H1 (cell line): Measurements from ENCODE around the gene FOXO1. TPM values are rescaled to one million over a fixed set of nuclear protein-coding genes. Genes with fewer than 3 reads are reported as not detected.

Experiments
- CTCF ChIA-PET: fragments of 300-600 bp; sonication (Branson Sonifier 250); formaldehyde crosslinking; loops from one replicate; lab custom pipeline; 2021; ENCODE audit not compliant: partially characterized antibody; lab: Charles Lee
- POLR2A ChIA-PET: fragments of 300-600 bp; sonication (Branson Sonifier 250); formaldehyde crosslinking; loops from one replicate; lab custom pipeline; 2021; ENCODE audit warnings: inconsistent platforms; ENCODE audit not compliant: partially characterized antibody; lab: Charles Lee
- DNase-seq, 2 experiments: peaks; one replicate each; pipeline versions ENCODE4 v3.0.0 to v3.0.0-alpha.2; 2010 to 2022; ENCODE audit warnings: low spot score in 2 of 2, low read depth in 1 of 2, mixed read lengths in 1 of 2
- FAIRE-seq: peaks from 2 replicates; lab custom pipeline; 2011; peaks lifted over from hg19 to GRCh38; lab: Jason Lieb, UNC
- H2AFZ ChIP-seq: 2 replicates; pipeline ENCODE4 v1.8.1; 2012; ENCODE audit warnings: low read length, inconsistent platforms
- H2AK5ac ChIP-seq: 2 replicates; pipeline ENCODE4 v1.6.1; 2013; ENCODE audit warnings: low read depth, low read length
- H2BK120ac ChIP-seq: replicated peaks from 2 replicates; pipeline ENCODE3; 2013; ENCODE audit warnings: low read depth, low read length, inconsistent platforms
- H2BK12ac ChIP-seq: 2 replicates; pipeline ENCODE4 v1.6.1; 2013; ENCODE audit warnings: low read depth, low read length
- H2BK15ac ChIP-seq: 2 replicates; pipeline ENCODE4 v1.6.1; 2013; ENCODE audit warnings: low read length
- H2BK20ac ChIP-seq: 2 replicates; pipeline ENCODE4 v1.6.1; 2013; ENCODE audit warnings: low read length
- H2BK5ac ChIP-seq: 2 replicates; pipeline ENCODE4 v1.6.1; 2013; ENCODE audit warnings: low read depth, low read length
- H3K14ac ChIP-seq: 2 replicates; pipeline ENCODE4 v1.6.1; 2013; ENCODE audit warnings: inconsistent platforms; ENCODE audit not compliant: insufficient read length
- H3K18ac ChIP-seq: 2 replicates; pipeline ENCODE4 v1.6.1; 2013; ENCODE audit warnings: low read length; ENCODE audit errors: extremely low read depth
- H3K23ac ChIP-seq: 2 replicates; pipeline ENCODE4 v1.6.1; 2013; ENCODE audit warnings: inconsistent platforms; ENCODE audit not compliant: insufficient read length
- H3K23me2 ChIP-seq: 2 replicates; pipeline ENCODE4 v1.6.1; 2013; ENCODE audit warnings: low read depth, low read length
- H3K27ac ChIP-seq: 2 replicates; pipeline ENCODE4 v1.6.1; 2011; ENCODE audit warnings: low read depth, low read length, inconsistent platforms
- H3K27me3 ChIP-seq, 4 experiments: replicated peaks in 1 of 4; 1 replicate in 1 of 4; 2 replicates in 3 of 4; pipeline versions ENCODE4 v1.6.1 to v1.8.1; 2011 to 2013; ENCODE audit warnings: low read length in 3 of 4, mild to moderate bottlenecking in 3 of 4, inconsistent platforms in 2 of 4, mixed read lengths in 2 of 4, moderate library complexity in 1 of 4; ENCODE audit not compliant: control insufficient read depth in 3 of 4, insufficient read depth in 3 of 4; ENCODE audit errors: extremely low read depth in 1 of 4
- H3K36me3 ChIP-seq, 4 experiments: 2 replicates each; pipeline versions ENCODE4 v1.6.1 to v1.8.1; 2011 to 2013; ENCODE audit warnings: mild to moderate bottlenecking in 4 of 4, low read length in 3 of 4, moderate library complexity in 2 of 4, control low read depth in 1 of 4, inconsistent platforms in 1 of 4; ENCODE audit not compliant: insufficient read depth in 4 of 4, control insufficient read depth in 2 of 4
- H3K4ac ChIP-seq: replicated peaks from 2 replicates; pipeline ENCODE3; 2013; ENCODE audit warnings: low read length, low read depth, mixed read lengths, inconsistent platforms; ENCODE audit not compliant: insufficient read length
- H3K4me1 ChIP-seq, 4 experiments: replicated peaks in 1 of 4; 1 replicate in 1 of 4; 2 replicates in 3 of 4; pipeline versions ENCODE4 v1.6.1 to v1.8.1; 2011 to 2013; ENCODE audit warnings: low read length in 3 of 4, inconsistent platforms in 2 of 4, mixed read lengths in 1 of 4; ENCODE audit not compliant: insufficient read depth in 4 of 4, control insufficient read depth in 3 of 4
- H3K4me2 ChIP-seq, 2 experiments: 2 replicates each; pipeline versions ENCODE4 v1.6.1 to v1.8.1; 2011 to 2013; ENCODE audit warnings: low read depth in 2 of 2, low read length in 2 of 2, control low read depth in 1 of 2, inconsistent platforms in 1 of 2, mild to moderate bottlenecking in 1 of 2; ENCODE audit not compliant: insufficient read depth in 1 of 2
- H3K4me3 ChIP-seq, 4 experiments: fragments of 200-600, 300-600 bp in 1 of 4; sonication (generic), shearing (Covaris generic), sonication (Bioruptor Twin) in 1 of 4; 2 replicates each; pipeline versions ENCODE4 v1.5.1 to v1.8.1; 2011 to 2016; ENCODE audit warnings: low read length in 4 of 4, low read depth in 3 of 4, control low read depth in 2 of 4, inconsistent platforms in 2 of 4, mild to moderate bottlenecking in 2 of 4, mixed read lengths in 1 of 4, moderate library complexity in 1 of 4; ENCODE audit not compliant: insufficient read depth in 2 of 4; ENCODE audit errors: extremely low read depth in 1 of 4
- H3K56ac ChIP-seq: replicated peaks from 2 replicates; pipeline ENCODE3; 2013; ENCODE audit warnings: low read depth, mild to moderate bottlenecking, mixed read lengths, low read length, inconsistent platforms; ENCODE audit not compliant: insufficient read length
- H3K79me1 ChIP-seq: 2 replicates; pipeline ENCODE4 v1.6.1; 2013; ENCODE audit warnings: low read depth, low read length, control low read depth
- H3K79me2 ChIP-seq, 2 experiments: 2 replicates each; pipeline versions ENCODE4 v1.6.1 to v1.8.1; 2012 to 2013; ENCODE audit warnings: low read length in 2 of 2, mild to moderate bottlenecking in 2 of 2, inconsistent platforms in 1 of 2; ENCODE audit not compliant: insufficient read depth in 2 of 2, control insufficient read depth in 1 of 2
- H3K9ac ChIP-seq, 4 experiments: replicated peaks in 1 of 4; 1 replicate in 1 of 4; 2 replicates in 3 of 4; pipeline versions ENCODE4 v1.6.1 to v1.8.1; 2011 to 2013; ENCODE audit warnings: low read depth in 3 of 4, low read length in 3 of 4, control low read depth in 2 of 4, mild to moderate bottlenecking in 2 of 4, moderate library complexity in 2 of 4, inconsistent platforms in 1 of 4; ENCODE audit errors: extremely low read depth in 1 of 4
- H3K9me3 ChIP-seq, 2 experiments: 2 replicates each; pipeline versions ENCODE4 v1.6.1 to v1.8.1; 2012 to 2013; ENCODE audit warnings: mild to moderate bottlenecking in 2 of 2, moderate library complexity in 2 of 2, control low read depth in 1 of 2, inconsistent platforms in 1 of 2, low read depth in 1 of 2, low read length in 1 of 2, mixed read lengths in 1 of 2; ENCODE audit not compliant: insufficient read depth in 2 of 2
- H4K20me1 ChIP-seq, 2 experiments: replicated peaks in 1 of 2; 2 replicates each; pipeline versions ENCODE3 to v1.8.1; 2011 to 2013; ENCODE audit warnings: inconsistent platforms in 2 of 2, low read length in 2 of 2, mild to moderate bottlenecking in 1 of 2; ENCODE audit not compliant: insufficient read depth in 2 of 2, control insufficient read depth in 1 of 2
- H4K5ac ChIP-seq: 2 replicates; pipeline ENCODE4 v1.6.1; 2013; ENCODE audit warnings: low read length, low read depth, mixed read lengths, inconsistent platforms; ENCODE audit not compliant: insufficient read length
- H4K8ac ChIP-seq: 2 replicates; pipeline ENCODE4 v1.8.0; 2013; ENCODE audit warnings: mild to moderate bottlenecking, moderate library complexity, low read length, inconsistent platforms; ENCODE audit not compliant: insufficient read depth; ENCODE audit errors: extremely low read depth
- H4K91ac ChIP-seq: replicated peaks from 2 replicates; pipeline ENCODE3; 2013; ENCODE audit warnings: low read length, mixed read lengths, inconsistent platforms; ENCODE audit not compliant: insufficient read length
- ATF2 ChIP-seq: IDR thresholded peaks from 2 replicates; pipeline ENCODE4 v1.6.1; 2012; ENCODE audit warnings: low read length, inconsistent platforms
- WGBS, 2 experiments: shearing (Covaris generic) in 1 of 2; methylation state at CpG; one replicate each; pipeline versions ENCODE4 v1.1.6 to v1.1.7; 2013 to 2015; ENCODE audit warnings: low lambda C conversion rate in 2 of 2, mixed read lengths in 2 of 2, inconsistent platforms in 1 of 2, low coverage in 1 of 2, missing lambda C conversion rate in 1 of 2; ENCODE audit not compliant: insufficient replicate concordance in 2 of 2, insufficient coverage in 1 of 2, insufficient read length in 1 of 2; ENCODE audit errors: extremely low coverage in 1 of 2, missing lambda C conversion rate in 1 of 2; 5-methylcytosine and 5-hydroxymethylcytosine counted together
- polyA plus RNA-seq, 7 experiments: library from polyadenylated mRNA; depleted of rRNA in 3 of 7; stranded (reverse) in 5 of 7; unstranded in 2 of 7; fragments of >200 nt in 5 of 7; fragments of 200-250 nt in 2 of 7; gene quantifications; 1 replicate in 5 of 7; 2 replicates in 1 of 7; 4 replicates in 1 of 7; pipeline versions ENCODE4 v1.2.1 to v1.2.3, GENCODE V29; 2011 to 2013; ENCODE audit warnings: missing spikeins in 2 of 7, mixed read lengths in 2 of 7
- total RNA-seq: library from RNA; stranded (reverse); fragmentation: NEBNext Ultra II Directional; extraction: Animal tissue kit (Norgen Biotek cat#: 25700); gene quantifications from 2 replicates; pipeline ENCODE4 v1.2.1, GENCODE V29; 2021

The FOXO1 gene
- total and polyA plus RNA-seq, 2 of the 8 experiments (the other 6 are each of a cell fraction or from before 2014, with no cell fraction given) = 35.3 to 56.9 TPM

- Histone ChIP-seq H4K8ac (no peak overlapping the region), H2BK120ac (no peak overlapping the region), H3K27me3 (no peaks in the 10 kb centered on the region), H3K27ac (no peak overlapping the region), H3K9ac (no peak overlapping the region), H2AK5ac (no peak overlapping the region), H3K23me2 (no peaks in the 10 kb centered on the region; the same call in 1 of the 2 replicates), H4K20me1 (no peaks in the 10 kb centered on the region), H2BK20ac (no peak overlapping the region), H3K9me3 (peaks cover under 1 to 3% of the 10 kb centered on the region in 2 experiments; a peak in 1 of 4 replicates), H4K5ac (no peak overlapping the region), H3K4me3 (no peak overlapping the region), H3K56ac (no peak overlapping the region), H3K36me3 (no peaks in the 10 kb centered on the region), H2AFZ (no peak overlapping the region), H3K4me1 (peaks cover 0 to 6% (median 2%) of the 10 kb centered on the region in 4 experiments; a peak in 4 of 7 replicates), H3K23ac (no peak overlapping the region), H3K79me2 (no peaks in the 10 kb centered on the region), H3K79me1 (no peaks in the 10 kb centered on the region), H4K91ac (no peak overlapping the region), H3K4me2 (no peak overlapping the region), H2BK12ac (no peak overlapping the region), H3K18ac (no peak overlapping the region), H3K4ac (no peak overlapping the region), H2BK5ac (no peak overlapping the region), H3K14ac (no peak overlapping the region), H2BK15ac (no peak overlapping the region)
- ChIA-PET POLR2A (no interaction called here), CTCF (interaction anchor here (1.0 kb wide), 1 partner anchor 70 kb away, joined by 3 read pairs; no protein-coding TSS in a partner anchor)
- WGBS, 2 experiments = 90% methylated on average over 8 of the region's 8 CpGs; no CpG with 5 or more reads in 1 of the 2 experiments
- no peak for DNase-seq
- no peak for FAIRE-seq
- TF ChIP-seq ATF2 = no peak
Measured at GRCh38 chr13:40533072-40533471, 133.4 kb downstream of the FOXO1 start.
